Neural progenitor cell (in vitro differentiated cells): ENCODE results near the gene LIPC. TPM values are rescaled to one million over a fixed set of nuclear protein-coding genes. Genes with fewer than 3 reads are reported as not detected.

Experiments used
- DNase-seq: peaks from one replicate; pipeline ENCODE4 v3.0.0-alpha.2; 2016; ENCODE audit warnings: low spot score
- H2AFZ ChIP-seq: fragments of 200-600 bp; sonication (generic); replicated peaks from 2 replicates; pipeline ENCODE4 v1.6.1; 2016; ENCODE audit warnings: antibody characterized with exemption
- H3F3A ChIP-seq: fragments of 200-600 bp; sonication (generic); 2 replicates; pipeline ENCODE4 v1.6.1; 2016; ENCODE audit warnings: antibody characterized with exemption, low read depth
- H3K27ac ChIP-seq: fragments of 200-600 bp; sonication (generic); 2 replicates; pipeline ENCODE4 v1.5.1; 2016; ENCODE audit warnings: mild to moderate bottlenecking
- H3K27me3 ChIP-seq: fragments of 200-600 bp; sonication (generic); 2 replicates; pipeline ENCODE4 v1.6.1; 2016; ENCODE audit warnings: mild to moderate bottlenecking, moderate library complexity
- H3K36me3 ChIP-seq: fragments of 200-600 bp; sonication (generic); 2 replicates; pipeline ENCODE4 v1.5.1; 2016
- H3K4me1 ChIP-seq: fragments of 200-600 bp; sonication (generic); 2 replicates; pipeline ENCODE4 v1.6.1; 2016; ENCODE audit warnings: mixed run types
- H3K4me2 ChIP-seq: fragments of 200-600 bp; sonication (generic); 2 replicates; pipeline ENCODE4 v1.6.1; 2016
- H3K4me3 ChIP-seq: fragments of 200-600 bp; sonication (generic); 2 replicates; pipeline ENCODE4 v1.5.1; 2016
- H3K79me2 ChIP-seq: fragments of 200-600 bp; sonication (generic); 2 replicates; pipeline ENCODE4 v1.6.1; 2016; ENCODE audit warnings: low read depth
- H3K9ac ChIP-seq: fragments of 200-600 bp; sonication (generic); 2 replicates; pipeline ENCODE4 v1.6.1; 2016
- H3K9me3 ChIP-seq: fragments of 200-600 bp; sonication (generic); 2 replicates; pipeline ENCODE4 v1.5.1; 2016; ENCODE audit warnings: low read depth
- H4K20me1 ChIP-seq: fragments of 200-600 bp; sonication (generic); 2 replicates; pipeline ENCODE4 v1.6.1; 2016; ENCODE audit warnings: low read depth
- H3K27ac Mint-ChIP-seq: 3 replicates; pipeline ENCODE4 v1.8.0; 2021; ENCODE audit warnings: mixed read lengths
- H3K27me3 Mint-ChIP-seq: 2 replicates; pipeline ENCODE4 v1.8.0; 2022; ENCODE audit warnings: low read depth, mild to moderate bottlenecking, inconsistent platforms, moderate library complexity, mixed read lengths; ENCODE audit not compliant: insufficient read depth
- H3K36me3 Mint-ChIP-seq: 3 replicates; pipeline ENCODE4 v1.8.0; 2021; ENCODE audit warnings: mixed read lengths
- H3K4me1 Mint-ChIP-seq: 3 replicates; pipeline ENCODE4 v1.8.0; 2021; ENCODE audit warnings: mixed read lengths
- H3K4me3 Mint-ChIP-seq: 3 replicates; pipeline ENCODE4 v1.8.0; 2021; ENCODE audit warnings: mild to moderate bottlenecking, moderate library complexity, mixed read lengths
- H3K9me3 Mint-ChIP-seq: 3 replicates; pipeline ENCODE4 v1.8.0; 2020; ENCODE audit warnings: mixed read lengths
- EZH2 ChIP-seq: fragments of 200-600 bp; sonication (generic); IDR thresholded peaks from 2 replicates; pipeline ENCODE4 v1.6.1; 2017; ENCODE audit warnings: antibody characterized with exemption, mild to moderate bottlenecking, moderate library complexity
- EZH2phosphoT487 ChIP-seq: fragments of 200-600 bp; sonication (generic); IDR thresholded peaks from 2 replicates; pipeline ENCODE4 v1.6.1; 2017; ENCODE audit warnings: antibody characterized with exemption
- small RNA-seq: library from RNA; depleted of rRNA; stranded (forward); fragments of <200 nt; gene quantifications from one replicate; pipeline ENCODE3, GENCODE V24; 2015
- total RNA-seq: library from RNA; depleted of rRNA; stranded (reverse); fragments of >200 nt; gene quantifications from 2 replicates; pipeline ENCODE4 v1.2.3, GENCODE V29; 2015; ENCODE audit warnings: low replicate concordance
- TF ChIP-seq, protein P1 (sequence below): fragments of 200-600 bp; sonication (generic); IDR thresholded peaks from 2 replicates; pipeline ENCODE4 v1.5.1; 2017; ENCODE audit warnings: antibody characterized with exemption, mild to moderate bottlenecking

The LIPC gene
- total RNA-seq, 1 donor from 2014 or later: not detected

DNA sequence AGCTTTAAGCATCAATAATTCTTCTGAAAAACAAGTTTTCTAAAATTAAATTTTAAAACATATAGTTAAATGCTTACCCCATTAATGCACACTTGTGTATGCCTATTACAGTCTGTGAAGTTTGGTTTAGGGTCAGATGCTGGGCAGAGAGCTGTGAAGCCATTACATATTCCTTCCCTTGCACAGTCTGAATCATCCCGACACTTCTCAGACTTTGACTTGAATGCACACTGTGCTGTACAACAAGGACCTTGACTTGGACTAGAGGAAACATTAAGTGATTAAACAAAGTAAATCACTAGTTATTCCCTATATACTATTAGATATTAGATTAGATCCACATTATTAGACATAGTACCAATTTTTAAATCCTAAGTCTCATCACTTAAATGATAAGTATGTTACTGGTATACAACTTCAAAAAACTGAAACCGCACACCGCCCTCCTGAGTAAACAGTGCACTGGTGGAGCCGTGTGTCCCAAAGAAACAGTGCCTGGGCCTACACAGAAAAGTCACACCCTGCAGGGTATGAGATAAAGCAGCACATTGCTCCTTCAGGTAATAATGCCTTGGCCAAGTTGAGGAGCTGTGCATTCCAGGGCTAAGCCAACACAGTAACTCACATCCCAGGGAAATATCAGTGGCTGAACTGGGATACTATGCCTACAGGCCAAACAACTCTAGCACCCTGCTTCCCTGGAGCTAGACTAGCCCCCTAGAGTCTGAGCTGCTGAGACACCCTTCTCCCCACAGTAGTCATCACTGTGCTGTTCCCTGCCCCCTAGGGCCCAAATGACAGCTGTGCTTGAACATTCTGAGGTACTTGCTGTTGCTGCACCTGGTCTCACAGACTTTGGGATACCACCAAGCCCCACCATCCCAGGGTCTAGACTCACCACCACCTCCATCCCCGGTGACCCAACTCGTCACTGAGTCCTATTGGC, 180.2 kb downstream of the LIPC start:
- Histone ChIP-seq H3K4me3 (no peak overlapping the region), H3K4me1 (no peaks in the 10 kb centered on the region), H2AFZ (no peak overlapping the region), H3K27ac (no peak overlapping the region), H3K9ac (no peak overlapping the region), H4K20me1 (no peaks in the 10 kb centered on the region), H3K79me2 (peaks cover 21% of the 10 kb centered on the region), H3K9me3 (peaks cover 4% of the 10 kb centered on the region), H3K4me2 (no peak overlapping the region), H3K27me3 (no peaks in the 10 kb centered on the region), H3K36me3 (peaks cover 23% of the 10 kb centered on the region), H3F3A (no peaks in the 10 kb centered on the region)
- TF ChIP-seq, protein P1, sequence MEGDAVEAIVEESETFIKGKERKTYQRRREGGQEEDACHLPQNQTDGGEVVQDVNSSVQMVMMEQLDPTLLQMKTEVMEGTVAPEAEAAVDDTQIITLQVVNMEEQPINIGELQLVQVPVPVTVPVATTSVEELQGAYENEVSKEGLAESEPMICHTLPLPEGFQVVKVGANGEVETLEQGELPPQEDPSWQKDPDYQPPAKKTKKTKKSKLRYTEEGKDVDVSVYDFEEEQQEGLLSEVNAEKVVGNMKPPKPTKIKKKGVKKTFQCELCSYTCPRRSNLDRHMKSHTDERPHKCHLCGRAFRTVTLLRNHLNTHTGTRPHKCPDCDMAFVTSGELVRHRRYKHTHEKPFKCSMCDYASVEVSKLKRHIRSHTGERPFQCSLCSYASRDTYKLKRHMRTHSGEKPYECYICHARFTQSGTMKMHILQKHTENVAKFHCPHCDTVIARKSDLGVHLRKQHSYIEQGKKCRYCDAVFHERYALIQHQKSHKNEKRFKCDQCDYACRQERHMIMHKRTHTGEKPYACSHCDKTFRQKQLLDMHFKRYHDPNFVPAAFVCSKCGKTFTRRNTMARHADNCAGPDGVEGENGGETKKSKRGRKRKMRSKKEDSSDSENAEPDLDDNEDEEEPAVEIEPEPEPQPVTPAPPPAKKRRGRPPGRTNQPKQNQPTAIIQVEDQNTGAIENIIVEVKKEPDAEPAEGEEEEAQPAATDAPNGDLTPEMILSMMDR: no peak
- TF ChIP-seq EZH2phosphoT487 (no peak), EZH2 (no peak)
- peaks cover 55% of the 10 kb centered on the region for H3K36me3 Mint-ChIP-seq
- H3K27ac Mint-ChIP-seq: no peak overlapping the region
- peaks cover 25% of the 10 kb centered on the region for H3K9me3 Mint-ChIP-seq
- DNase-seq: no peak
- H3K27me3 Mint-ChIP-seq: peaks cover 2% of the 10 kb centered on the region
- no peaks in the 10 kb centered on the region for H3K4me1 Mint-ChIP-seq
- H3K4me3 Mint-ChIP-seq: no peak overlapping the region

DNA sequence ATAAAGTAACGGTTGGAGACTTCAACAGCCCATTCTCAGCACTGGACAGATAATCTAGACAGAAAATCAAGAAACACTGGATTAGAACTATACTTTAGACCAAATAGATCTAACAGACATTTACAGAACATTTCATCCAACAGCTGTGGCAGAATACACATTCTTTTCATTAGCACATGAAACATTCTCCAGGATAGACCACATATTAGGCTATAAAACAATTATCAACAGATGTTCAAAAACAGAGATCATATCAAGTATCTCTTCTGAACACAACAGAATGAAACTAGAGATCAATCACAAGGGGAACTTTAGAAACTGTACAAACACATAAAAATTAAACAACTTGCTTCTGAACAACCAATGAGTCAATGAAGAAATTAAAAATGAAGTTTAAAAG, 184.4 kb downstream of the LIPC start:
- Histone ChIP-seq H4K20me1 (no peaks in the 10 kb centered on the region), H3K27me3 (no peaks in the 10 kb centered on the region), H3K36me3 (peaks cover 17% of the 10 kb centered on the region), H3K9me3 (peaks cover 4% of the 10 kb centered on the region), H3K27ac (no peak overlapping the region), H3K4me3 (no peak overlapping the region), H3K79me2 (peaks cover 21% of the 10 kb centered on the region), H3K4me1 (no peaks in the 10 kb centered on the region), H2AFZ (no peak overlapping the region), H3F3A (no peaks in the 10 kb centered on the region), H3K9ac (no peak overlapping the region), H3K4me2 (no peak overlapping the region)
- Mint-ChIP-seq H3K27me3 (peaks cover 2% of the 10 kb centered on the region), H3K36me3 (peaks cover 68% of the 10 kb centered on the region), H3K4me3 (no peak overlapping the region), H3K4me1 (no peaks in the 10 kb centered on the region), H3K9me3 (peaks cover 44% of the 10 kb centered on the region), H3K27ac (no peak overlapping the region)
- TF ChIP-seq EZH2phosphoT487: no peak
- TF ChIP-seq, protein P1: no peak
- DNase-seq: no peak

Small RNA genes within 50 kb of the gene (small RNA-seq; reads per million reads assigned to genes)
- gene AC084781.2: not detected
